Sigmoid colon (tissue), 4 donors: Measurements from ENCODE around the gene ANGEL2.

Source experiments
- POLR2A ChIP-seq, 2 donors: fragments of 450-650 bp; IDR thresholded peaks; one replicate each; pipeline ENCODE4 v1.6.1; 2016; ENCODE audit warnings: antibody characterized with exemption in 2 of 2, mild to moderate bottlenecking in 2 of 2, moderate library complexity in 2 of 2
- POLR2AphosphoS5 ChIP-seq, 4 donors: sonication (generic); formaldehyde crosslinking; IDR thresholded peaks; one replicate each; pipeline ENCODE4 v1.6.1; 2017; ENCODE audit warnings: antibody characterized with exemption in 4 of 4

GRCh38 chr1:212964102-212964501, 51.6 kb downstream of the ANGEL2 start:
- no peak for TF ChIP-seq POLR2AphosphoS5 (IDR thresholded peaks at IDR 0.05)
- no peak for TF ChIP-seq POLR2A (IDR thresholded peaks at IDR 0.05)
